ENCODE measurements around the gene RPTOR. TPM values are rescaled to one million over a fixed set of nuclear protein-coding genes. Genes with fewer than 3 reads are reported as not detected.
"Not testable (repeated sequence)": the region's sequence is repeated elsewhere in the genome, so short reads cannot be mapped to it uniquely, and the experiment has no call there.

Gene RPTOR
- total RNA-seq, 3 donors from 2014 or later: 76.1 to 98.3 (median 89.5) TPM

DNA sequence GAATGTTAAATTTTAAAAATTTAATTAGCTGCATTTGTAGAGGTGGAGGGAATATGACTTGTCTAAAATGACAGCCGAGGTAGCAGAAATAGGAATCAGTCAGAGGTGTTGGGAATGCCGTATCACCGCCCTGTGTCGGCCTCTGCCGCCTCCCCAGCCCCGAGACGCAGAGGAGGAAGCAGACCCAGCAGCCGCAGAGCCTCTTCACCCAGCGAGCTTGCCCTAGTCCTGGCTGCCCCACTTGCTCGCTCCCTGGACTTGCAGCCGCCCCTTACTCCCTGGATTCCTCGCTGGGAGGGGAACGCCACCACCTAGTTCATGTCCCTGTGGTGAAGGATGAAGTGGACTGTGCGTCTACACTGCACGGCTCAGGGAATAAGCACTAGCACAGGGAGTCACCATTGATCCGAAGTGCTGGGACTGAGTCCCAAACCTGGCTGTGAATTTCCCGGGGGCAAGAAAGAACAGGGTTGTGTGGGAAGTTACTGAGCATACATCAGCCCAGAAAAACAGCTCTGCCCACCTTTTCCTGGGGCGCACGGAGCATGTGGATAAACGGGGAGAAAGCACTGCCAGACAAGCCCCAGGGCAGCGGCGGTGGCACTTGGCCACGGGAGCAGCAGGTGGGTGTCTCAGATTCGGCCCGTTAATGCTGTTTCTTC, 76.8 kb downstream of the RPTOR start:
- H3K4me3 Mint-ChIP-seq: no peak overlapping the region
- H3K36me3 Mint-ChIP-seq (ENCODE audit: insufficient read depth): peaks cover 7% of the 10 kb centered on the region
- ATAC-seq (no peak), DNase-seq (no peak)
- H3K4me1 Mint-ChIP-seq (ENCODE audit: low read depth): peaks cover 32% of the 10 kb centered on the region
- no peaks in the 10 kb centered on the region for H3K27me3 Mint-ChIP-seq (ENCODE audit: low read depth)
- no peaks in the 10 kb centered on the region for H3K9me3 Mint-ChIP-seq

DNA sequence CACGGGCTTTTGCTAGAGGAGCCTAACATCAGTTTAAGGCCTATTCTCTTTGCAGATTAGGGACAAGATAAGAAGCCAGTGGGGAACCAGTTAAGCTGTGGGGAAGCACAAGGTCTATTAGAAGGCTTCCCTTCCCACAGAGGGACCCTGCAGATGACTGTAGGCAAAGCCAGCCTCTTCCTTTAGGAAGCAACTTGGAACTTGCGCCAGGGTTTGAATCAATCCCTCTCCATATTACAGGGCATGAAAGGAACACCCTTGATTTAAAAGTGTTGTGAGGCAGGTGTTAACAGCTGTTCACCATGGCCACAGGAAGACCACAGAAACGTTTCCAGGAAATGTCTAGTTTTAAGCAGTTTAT, 77.3 kb downstream of the RPTOR start:
- H3K36me3 Mint-ChIP-seq (ENCODE audit: insufficient read depth): peaks cover 10% of the 10 kb centered on the region
- H3K4me3 Mint-ChIP-seq: no peak overlapping the region
- no peaks in the 10 kb centered on the region for H3K27me3 Mint-ChIP-seq (ENCODE audit: low read depth)
- H3K4me1 Mint-ChIP-seq (ENCODE audit: low read depth): peaks cover 31% of the 10 kb centered on the region
- no peaks in the 10 kb centered on the region for H3K9me3 Mint-ChIP-seq
- no peak for DNase-seq
- peak in 1 of 2 donors; percentile 25 for ATAC-seq

DNA sequence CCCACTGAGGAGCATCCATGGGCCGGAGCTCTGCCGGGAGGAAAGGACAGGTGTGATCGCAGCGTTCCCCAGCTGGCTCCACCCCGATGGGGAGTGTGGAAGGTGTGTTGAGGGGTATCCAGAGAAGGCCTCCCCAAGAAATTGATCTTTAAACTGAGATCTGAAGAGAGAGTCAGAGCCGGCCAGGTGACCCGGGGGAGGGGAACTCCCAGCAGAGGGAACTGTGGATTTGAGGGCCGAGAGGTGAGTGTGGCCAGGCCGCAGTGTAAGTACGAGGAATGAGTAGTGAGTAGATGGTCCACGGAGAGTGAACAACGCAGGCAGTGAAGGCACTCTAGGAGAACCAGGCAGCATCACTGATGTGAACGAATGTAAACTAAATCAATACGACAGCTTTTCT, 80.2 kb downstream of the RPTOR start:
- Mint-ChIP-seq H3K9me3 (no peaks in the 10 kb centered on the region), H3K4me1 (ENCODE audit: low read depth) (peaks cover 21% of the 10 kb centered on the region), H3K27me3 (ENCODE audit: low read depth) (no peaks in the 10 kb centered on the region), H3K4me3 (no peak overlapping the region), H3K36me3 (ENCODE audit: insufficient read depth) (peaks cover 14% of the 10 kb centered on the region)
- no peak for ATAC-seq
- no peak for DNase-seq

DNA sequence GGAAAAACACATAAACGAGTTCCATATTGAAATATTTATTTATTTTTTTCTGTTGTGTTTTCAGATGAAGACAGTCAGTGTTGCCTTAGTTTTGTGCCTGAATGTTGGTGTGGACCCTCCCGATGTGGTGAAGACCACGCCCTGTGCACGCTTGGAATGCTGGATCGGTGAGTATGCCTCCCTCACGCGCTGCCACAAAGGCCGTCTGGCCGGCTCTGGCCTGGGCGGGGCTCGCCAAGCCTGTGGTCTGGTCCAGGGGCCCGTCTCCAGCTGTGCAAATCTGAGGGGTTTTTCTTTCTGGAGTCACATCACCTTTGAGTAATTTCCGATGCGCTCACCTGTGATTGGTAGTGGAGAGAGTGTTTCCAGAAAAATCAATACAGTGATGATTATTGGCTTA, 81.0 kb downstream of the RPTOR start:
- Mint-ChIP-seq H3K27me3 (ENCODE audit: low read depth) (no peaks in the 10 kb centered on the region), H3K4me1 (ENCODE audit: low read depth) (peaks cover 21% of the 10 kb centered on the region), H3K4me3 (no peak overlapping the region), H3K36me3 (ENCODE audit: insufficient read depth) (peaks cover 14% of the 10 kb centered on the region), H3K9me3 (no peaks in the 10 kb centered on the region)
- ATAC-seq: no peak
- no peak for DNase-seq

GRCh38 chr17:80628881-80629280, 84.2 kb downstream of the RPTOR start:
- not testable (repeated sequence) for ATAC-seq; H3K4me3 Mint-ChIP-seq; H3K9me3 Mint-ChIP-seq; H3K27me3 Mint-ChIP-seq (ENCODE audit: low read depth); DNase-seq; H3K4me1 Mint-ChIP-seq (ENCODE audit: low read depth)
- peaks cover 18% of the 10 kb centered on the region for H3K36me3 Mint-ChIP-seq (ENCODE audit: insufficient read depth)

- no peak for DNase-seq
- Mint-ChIP-seq H3K27me3 (ENCODE audit: low read depth) (no peaks in the 10 kb centered on the region), H3K36me3 (ENCODE audit: insufficient read depth) (peaks cover 18% of the 10 kb centered on the region), H3K4me1 (ENCODE audit: low read depth) (peaks cover 8% of the 10 kb centered on the region), H3K9me3 (no peaks in the 10 kb centered on the region), H3K4me3 (no peak overlapping the region)
- ATAC-seq: no peak
Observed at GRCh38 chr17:80629298-80630028, 84.8 kb downstream of the RPTOR start.

- no peak for ATAC-seq
- peaks cover 16% of the 10 kb centered on the region for H3K36me3 Mint-ChIP-seq (ENCODE audit: insufficient read depth)
- no peaks in the 10 kb centered on the region for H3K9me3 Mint-ChIP-seq
- DNase-seq: no peak
- no peak overlapping the region for H3K4me3 Mint-ChIP-seq
- H3K27me3 Mint-ChIP-seq (ENCODE audit: low read depth): no peaks in the 10 kb centered on the region
- H3K4me1 Mint-ChIP-seq (ENCODE audit: low read depth): peaks cover 8% of the 10 kb centered on the region
Observed at GRCh38 chr17:80630560-80631120, 86.0 kb downstream of the RPTOR start.

GRCh38 chr17:80631142-80632045, 86.8 kb downstream of the RPTOR start:
- Mint-ChIP-seq H3K4me3 (no peak overlapping the region), H3K4me1 (ENCODE audit: low read depth) (peaks cover 9% of the 10 kb centered on the region), H3K9me3 (no peaks in the 10 kb centered on the region), H3K27me3 (ENCODE audit: low read depth) (no peaks in the 10 kb centered on the region), H3K36me3 (ENCODE audit: insufficient read depth) (peaks cover 12% of the 10 kb centered on the region)
- ATAC-seq (no peak), DNase-seq (no peak)

GRCh38 chr17:80632046-80632581, 87.5 kb downstream of the RPTOR start:
- no peaks in the 10 kb centered on the region for H3K27me3 Mint-ChIP-seq (ENCODE audit: low read depth)
- ATAC-seq: no peak
- no peaks in the 10 kb centered on the region for H3K9me3 Mint-ChIP-seq
- peaks cover 8% of the 10 kb centered on the region for H3K36me3 Mint-ChIP-seq (ENCODE audit: insufficient read depth)
- H3K4me3 Mint-ChIP-seq: no peak overlapping the region
- peaks cover 15% of the 10 kb centered on the region for H3K4me1 Mint-ChIP-seq (ENCODE audit: low read depth)
- DNase-seq: no peak

DNA sequence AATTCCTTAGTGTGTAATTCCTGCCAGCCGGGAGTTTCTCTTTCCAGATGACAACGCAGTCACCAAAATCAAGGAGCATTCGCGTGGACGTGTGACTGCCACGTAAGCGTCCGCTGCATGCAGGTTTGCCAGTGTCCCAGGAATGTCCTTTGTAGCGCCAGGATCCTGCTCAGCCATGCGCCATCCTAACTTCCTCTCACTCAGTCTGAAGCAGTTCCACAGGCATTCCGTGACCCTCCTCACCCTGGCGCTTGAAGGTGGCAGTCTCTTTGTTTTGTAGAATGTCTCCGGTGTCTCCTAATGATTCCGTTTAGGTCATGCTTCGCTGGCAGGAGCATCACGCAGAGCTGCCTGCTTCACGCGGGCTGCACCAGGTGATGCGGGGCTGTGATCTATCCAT, 88.6 kb downstream of the RPTOR start:
- no peak for DNase-seq
- ATAC-seq: no peak
- H3K36me3 Mint-ChIP-seq (ENCODE audit: insufficient read depth): peaks cover 4% of the 10 kb centered on the region
- H3K4me3 Mint-ChIP-seq: no peak overlapping the region
- no peaks in the 10 kb centered on the region for H3K27me3 Mint-ChIP-seq (ENCODE audit: low read depth)
- peaks cover 21% of the 10 kb centered on the region for H3K4me1 Mint-ChIP-seq (ENCODE audit: low read depth)
- no peaks in the 10 kb centered on the region for H3K9me3 Mint-ChIP-seq

DNA sequence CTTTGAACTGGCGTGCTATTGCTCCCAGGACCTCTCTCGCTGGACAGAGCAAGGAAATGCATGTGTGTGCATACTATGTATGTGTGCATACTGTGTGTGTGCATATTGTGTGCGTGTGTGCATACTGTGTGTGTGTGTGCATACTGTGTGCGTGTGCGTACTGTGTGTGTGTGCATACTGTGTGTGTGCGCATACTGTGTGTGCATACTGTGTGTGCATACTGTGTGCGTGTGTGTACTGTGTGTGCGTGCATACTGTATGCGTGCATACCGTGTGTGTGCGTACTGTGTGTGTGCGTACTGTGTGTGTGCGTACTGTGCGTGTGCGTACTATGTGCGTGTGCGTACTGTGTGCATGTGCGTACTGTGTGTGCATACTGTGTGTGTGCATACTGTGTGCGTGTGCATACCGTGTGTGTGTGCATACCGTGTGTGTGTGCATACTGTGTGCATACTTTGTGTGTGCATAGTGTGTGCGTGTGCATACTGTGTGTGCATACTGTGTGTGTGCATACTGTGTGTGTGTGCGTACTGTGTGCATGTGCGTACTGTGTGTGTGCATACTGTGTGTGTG, 89.4 kb downstream of the RPTOR start:
- ATAC-seq: no peak
- no peaks in the 10 kb centered on the region for H3K27me3 Mint-ChIP-seq (ENCODE audit: low read depth)
- peaks cover 4% of the 10 kb centered on the region for H3K36me3 Mint-ChIP-seq (ENCODE audit: insufficient read depth)
- peaks cover 21% of the 10 kb centered on the region for H3K4me1 Mint-ChIP-seq (ENCODE audit: low read depth)
- H3K9me3 Mint-ChIP-seq: no peaks in the 10 kb centered on the region
- DNase-seq: no peak
- no peak overlapping the region for H3K4me3 Mint-ChIP-seq

DNA sequence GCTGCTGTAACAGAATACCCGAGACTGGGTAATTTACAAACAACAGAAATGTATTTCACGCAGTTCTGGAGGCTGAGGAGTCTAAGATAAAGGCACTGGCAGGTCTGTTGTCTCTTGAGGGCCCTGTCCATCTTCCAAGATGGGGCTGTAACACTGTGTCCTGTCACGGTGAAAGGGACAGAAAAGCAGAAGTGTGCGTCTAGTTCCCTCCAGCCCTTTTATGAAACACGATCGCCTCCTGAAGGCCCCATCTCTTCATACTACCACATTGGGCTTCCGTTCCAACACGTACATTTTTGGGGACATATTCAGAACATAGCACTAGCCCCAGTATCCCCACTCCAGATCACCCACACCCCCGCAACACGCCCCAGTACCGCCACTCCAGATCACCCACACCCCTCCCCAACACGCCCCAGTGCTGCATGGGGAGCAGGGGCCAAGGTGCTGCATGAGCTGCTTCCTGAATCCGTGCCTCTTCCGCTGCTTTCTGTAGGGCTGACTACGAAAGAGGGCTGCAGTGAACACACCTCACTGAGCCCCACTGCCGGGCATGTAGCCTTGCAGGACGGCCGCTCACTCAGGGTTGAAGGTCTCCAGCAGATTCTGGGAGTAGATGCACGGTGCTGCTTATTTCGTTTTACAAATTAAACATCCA, 91.9 kb downstream of the RPTOR start:
- H3K36me3 Mint-ChIP-seq (ENCODE audit: insufficient read depth): peaks cover 14% of the 10 kb centered on the region
- DNase-seq (no peak), ATAC-seq (no peak)
- peak overlapping the region; percentile 16 for H3K4me3 Mint-ChIP-seq
- H3K27me3 Mint-ChIP-seq (ENCODE audit: low read depth): no peaks in the 10 kb centered on the region
- H3K4me1 Mint-ChIP-seq (ENCODE audit: low read depth): peaks cover 33% of the 10 kb centered on the region
- no peaks in the 10 kb centered on the region for H3K9me3 Mint-ChIP-seq

- H3K4me3 Mint-ChIP-seq: peak overlapping the region; percentile 24
- peaks cover 12% of the 10 kb centered on the region for H3K36me3 Mint-ChIP-seq (ENCODE audit: insufficient read depth)
- peaks cover 32% of the 10 kb centered on the region for H3K4me1 Mint-ChIP-seq (ENCODE audit: low read depth)
- ATAC-seq (no peak), DNase-seq (no peak)
- no peaks in the 10 kb centered on the region for H3K9me3 Mint-ChIP-seq
- no peaks in the 10 kb centered on the region for H3K27me3 Mint-ChIP-seq (ENCODE audit: low read depth)
Observed at GRCh38 chr17:80637048-80637781, 92.6 kb downstream of the RPTOR start.

Data from activated T-cell treated with anti-CD3 and anti-CD28 coated beads, Interleukin-2, amount 50 U/mL, for 4 hours (primary cell).